Keratinocyte (primary cell): ENCODE measurements around the gene GRB2. TPM values are rescaled to one million over a fixed set of nuclear protein-coding genes. Genes with fewer than 3 reads are reported as not detected.

Source experiments
- DNase-seq: peaks from one replicate; pipeline ENCODE4 v3.0.0-alpha.2; 2011; ENCODE audit warnings: low read depth, missing footprints, low spot score
- FAIRE-seq: peaks from 2 replicates; lab custom pipeline; 2011; peaks lifted over from hg19 to GRCh38; lab: Jason Lieb, UNC
- H2AFZ ChIP-seq: 2 replicates; pipeline ENCODE4 v1.6.0; 2012; ENCODE audit warnings: low read length, control low read depth, inconsistent platforms; ENCODE audit not compliant: control insufficient read depth
- H3K27ac ChIP-seq: 2 replicates; pipeline ENCODE4 v1.5.1; 2011; ENCODE audit warnings: low read length; ENCODE audit not compliant: control insufficient read depth, insufficient read depth
- H3K27me3 ChIP-seq: 3 replicates; pipeline ENCODE4 v1.6.0; 2011; ENCODE audit warnings: low read length; ENCODE audit not compliant: control insufficient read depth, insufficient read depth; ENCODE audit errors: extremely low read depth
- H3K36me3 ChIP-seq, 2 experiments: 2 replicates in 1 of 2; 3 replicates in 1 of 2; pipeline ENCODE4 v1.5.1; 2011; ENCODE audit warnings: low read length in 2 of 2, mild to moderate bottlenecking in 1 of 2; ENCODE audit not compliant: control insufficient read depth in 2 of 2, insufficient read depth in 2 of 2; ENCODE audit errors: extremely low read depth in 1 of 2
- H3K4me1 ChIP-seq: 3 replicates; pipeline ENCODE4 v1.5.1; 2011; ENCODE audit warnings: low read length; ENCODE audit not compliant: control insufficient read depth, insufficient read depth; ENCODE audit errors: extremely low read depth
- H3K4me2 ChIP-seq: 3 replicates; pipeline ENCODE4 v1.6.0; 2011; ENCODE audit warnings: low read depth, low read length; ENCODE audit not compliant: control insufficient read depth, insufficient read depth; ENCODE audit errors: extremely low read depth
- H3K4me3 ChIP-seq, 3 experiments: fragments of 200-600 bp in 1 of 3; sonication (generic) in 1 of 3; 2 replicates in 2 of 3; 3 replicates in 1 of 3; pipeline ENCODE4 v1.5.1; 2011 to 2016; ENCODE audit warnings: low read length in 3 of 3, mild to moderate bottlenecking in 3 of 3, control low read depth in 2 of 3, inconsistent platforms in 1 of 3, low read depth in 1 of 3, mixed read lengths in 1 of 3, mixed run types in 1 of 3, moderate library complexity in 1 of 3; ENCODE audit not compliant: control insufficient read depth in 2 of 3, insufficient read depth in 2 of 3; ENCODE audit errors: extremely low read depth in 1 of 3
- H3K79me2 ChIP-seq: 2 replicates; pipeline ENCODE4 v1.6.0; 2012; ENCODE audit warnings: low read length; ENCODE audit not compliant: control insufficient read depth, insufficient read depth
- H3K9ac ChIP-seq: 3 replicates; pipeline ENCODE4 v1.6.0; 2011; ENCODE audit warnings: low read length; ENCODE audit not compliant: control insufficient read depth, insufficient read depth; ENCODE audit errors: extremely low read depth
- H3K9me1 ChIP-seq: 3 replicates; pipeline ENCODE4 v1.6.0; 2011; ENCODE audit warnings: low read length; ENCODE audit not compliant: control insufficient read depth, insufficient read depth; ENCODE audit errors: extremely low read depth
- H3K9me3 ChIP-seq: 2 replicates; pipeline ENCODE4 v1.5.1; 2012; ENCODE audit warnings: low read depth, low read length; ENCODE audit not compliant: control insufficient read depth
- H4K20me1 ChIP-seq: 3 replicates; pipeline ENCODE4 v1.6.0; 2011; ENCODE audit warnings: low read length; ENCODE audit not compliant: control insufficient read depth, insufficient read depth; ENCODE audit errors: extremely low read depth
- CTCF ChIP-seq, 3 experiments: IDR thresholded peaks in 1 of 3; conservative IDR thresholded peaks in 1 of 3; optimal IDR thresholded peaks in 1 of 3; 2 replicates in 2 of 3; 3 replicates in 1 of 3; pipeline versions ENCODE3 to v1.5.1; 2011; ENCODE audit warnings: low read length in 3 of 3, mild to moderate bottlenecking in 3 of 3, moderate library complexity in 2 of 3, control low read depth in 1 of 3, inconsistent platforms in 1 of 3; ENCODE audit not compliant: insufficient read depth in 2 of 3; ENCODE audit errors: extremely low read depth in 1 of 3
- EZH2 ChIP-seq: IDR thresholded peaks from one replicate; pipeline ENCODE4 v1.6.1; 2012; ENCODE audit warnings: inconsistent platforms, mild to moderate bottlenecking, low read length, moderate library complexity
- dilution Hi-C: fragments of 300-500 bp; cut with MboI; formaldehyde crosslinking; loops from one replicate; pipeline ENCODE4 v1.7.0; 2020; ENCODE audit warnings: low sequenced_read_pairs; ENCODE audit not compliant: extremely low pct_ligation_motif_present
- polyA plus RNA-seq, 5 experiments: library from polyadenylated mRNA; depleted of rRNA in 3 of 5; stranded (reverse) in 3 of 5; stranded (forward) in 1 of 5; unstranded in 1 of 5; fragments of >200 nt; gene quantifications; 1 replicate in 1 of 5; 2 replicates in 3 of 5; 3 replicates in 1 of 5; pipeline versions ENCODE4 v1.2.1 to v1.2.3, GENCODE V29; 2011 to 2012; ENCODE audit warnings: missing spikeins in 2 of 5, low read depth in 1 of 5, low replicate concordance in 1 of 5

The GRB2 gene
- polyA plus RNA-seq, 1 donor (not counting 4 experiments of a cell fraction or from before 2014, with no cell fraction given) = 62.0 TPM

DNA sequence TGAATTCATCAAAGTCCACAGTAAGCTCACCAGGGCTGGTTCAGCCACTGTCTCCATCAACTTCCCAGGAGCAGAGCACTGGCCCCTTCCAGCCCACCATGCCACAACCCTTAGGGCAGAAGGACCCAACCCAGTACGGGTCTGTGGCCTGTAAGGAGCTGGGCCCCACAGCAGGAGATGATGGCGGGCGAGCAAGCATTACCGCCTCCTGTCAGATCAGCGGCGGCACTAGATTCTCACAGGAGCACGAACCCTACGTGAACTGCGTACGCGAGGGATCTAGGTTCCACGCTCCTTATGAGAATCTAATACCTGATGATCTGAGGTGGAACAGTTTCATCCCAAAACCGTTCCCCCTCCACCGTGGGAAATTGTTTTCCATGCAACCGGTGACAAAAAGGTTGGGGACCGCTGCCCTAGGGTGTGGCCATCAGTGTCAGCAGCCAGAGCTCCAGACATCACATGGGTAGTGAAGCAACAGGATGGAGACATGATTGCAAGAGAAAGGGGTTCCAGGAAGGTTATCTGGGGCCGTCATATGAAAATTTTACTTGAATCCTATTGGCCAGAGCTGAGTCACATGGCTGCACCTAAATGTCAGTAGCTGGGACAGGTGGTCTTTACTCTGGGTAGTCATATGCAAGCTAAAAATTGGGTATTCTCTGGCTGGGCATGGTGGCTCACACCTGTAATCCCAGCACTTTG is 103.8 kb downstream of the GRB2 start:
- Histone ChIP-seq H3K4me2 (no peak overlapping the region), H2AFZ (no peak overlapping the region), H3K36me3 (no peaks in the 10 kb centered on the region), H3K79me2 (no peaks in the 10 kb centered on the region), H3K4me1 (no peaks in the 10 kb centered on the region), H3K27me3 (no peaks in the 10 kb centered on the region), H3K9me3 (no peaks in the 10 kb centered on the region), H3K27ac (no peak overlapping the region), H3K9me1 (no peaks in the 10 kb centered on the region), H4K20me1 (no peaks in the 10 kb centered on the region), H3K4me3 (no peak overlapping the region), H3K9ac (no peak overlapping the region)
- DNase-seq = no peak
- FAIRE-seq = no peak
- TF ChIP-seq CTCF (optimal IDR thresholded peaks at IDR 0.05 in 1 of 3, IDR thresholded peaks at IDR 0.05 in 1 of 3, conservative IDR thresholded peaks at IDR 0.05 in 1 of 3; ENCODE audit: extremely low read depth in 1 of 3, insufficient read depth in 2 of 3, low read length in 3 of 3) (no peak), EZH2 (no peak)
- dilution Hi-C loops = no loop called here

DNA sequence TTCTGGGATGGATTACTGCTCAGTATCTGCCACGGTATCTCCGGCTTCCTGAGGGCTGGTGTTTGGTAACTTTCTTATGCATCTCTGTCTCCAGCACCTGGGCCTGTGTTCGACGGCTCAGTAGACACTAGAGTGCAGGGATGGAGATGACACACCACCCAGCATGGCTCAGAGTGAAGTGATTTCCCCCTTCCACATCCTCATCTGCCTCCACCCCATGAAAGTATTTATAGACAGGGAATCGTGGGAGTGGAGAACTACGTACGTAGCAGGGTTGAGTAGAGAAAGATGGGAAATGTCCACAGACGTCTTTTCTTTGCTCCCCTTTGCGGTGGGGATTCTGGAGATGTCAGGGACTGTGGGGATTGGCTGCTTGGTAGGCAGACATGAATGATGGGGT is 104.4 kb downstream of the GRB2 start:
- no peak for DNase-seq
- Histone ChIP-seq H3K9me3 (no peaks in the 10 kb centered on the region), H4K20me1 (no peaks in the 10 kb centered on the region), H3K27me3 (no peaks in the 10 kb centered on the region), H2AFZ (no peak overlapping the region), H3K4me2 (no peak overlapping the region), H3K79me2 (no peaks in the 10 kb centered on the region), H3K9ac (no peak overlapping the region), H3K4me3 (no peak overlapping the region), H3K27ac (no peak overlapping the region), H3K9me1 (no peaks in the 10 kb centered on the region), H3K36me3 (no peaks in the 10 kb centered on the region), H3K4me1 (no peaks in the 10 kb centered on the region)
- dilution Hi-C loops = no loop called here
- no peak for FAIRE-seq
- TF ChIP-seq CTCF (optimal IDR thresholded peaks at IDR 0.05 in 1 of 3, IDR thresholded peaks at IDR 0.05 in 1 of 3, conservative IDR thresholded peaks at IDR 0.05 in 1 of 3; ENCODE audit: extremely low read depth in 1 of 3, insufficient read depth in 2 of 3, low read length in 3 of 3) (no peak), EZH2 (no peak)
